ENCODE measurements around the gene PRSS8.
"Not testable (repeated sequence)": the region's sequence is repeated elsewhere in the genome, so short reads cannot be mapped to it uniquely, and the experiment has no call there.

The PRSS8 gene

GRCh38 chr16:31127182-31127581 lies 8.3 kb downstream of the PRSS8 start:
- no peak for DNase-seq

- DNase-seq, result no peak
Measured at GRCh38 chr16:31125844-31126243, 9.7 kb downstream of the PRSS8 start.

GRCh38 chr16:31120129-31120528 lies 15.4 kb downstream of the PRSS8 start:
- DNase-seq, result no peak

- DNase-seq, result no peak
Measured at GRCh38 chr16:31118223-31119155, 17.0 kb downstream of the PRSS8 start.

- DNase-seq, result peak; percentile 93 to 99 (median 97)
Measured at GRCh38 chr16:31117384-31118222, 17.9 kb downstream of the PRSS8 start, which contains the start of gene KAT8. TSS of gene KAT8 (plus strand) at chr16:31117664. CDS start at chr16:31117682, 18 bp downstream.

GRCh38 chr16:31114468-31114867 lies 21.1 kb downstream of the PRSS8 start:
- DNase-seq, result no peak

GRCh38 chr16:31113121-31114120 lies 22.1 kb downstream of the PRSS8 start:
- no peak for DNase-seq

- DNase-seq, result no peak
Measured at GRCh38 chr16:31112711-31113110, 22.8 kb downstream of the PRSS8 start.

GRCh38 chr16:31111881-31112466 lies 23.6 kb downstream of the PRSS8 start:
- no peak for DNase-seq

GRCh38 chr16:31110106-31111034 lies 25.2 kb downstream of the PRSS8 start:
- no peak for DNase-seq

- DNase-seq, result no peak
Measured at GRCh38 chr16:31109622-31110021, 25.9 kb downstream of the PRSS8 start.

- DNase-seq, result no peak
Measured at GRCh38 chr16:31108794-31109558, 26.6 kb downstream of the PRSS8 start.

- peak; percentile 13 to 63 (median 63) for DNase-seq
Measured at GRCh38 chr16:31108035-31108793, 27.3 kb downstream of the PRSS8 start, which contains the start of gene BCKDK. TSS of gene BCKDK (plus strand) at chr16:31108386. CDS start at chr16:31109224, 838 bp downstream.

GRCh38 chr16:31107465-31107867 lies 28.1 kb downstream of the PRSS8 start:
- DNase-seq, result no peak

GRCh38 chr16:31106509-31107464 lies 28.7 kb downstream of the PRSS8 start:
- DNase-seq, result no peak

- DNase-seq, result peak in 1 of 3 experiments; percentile 32
Measured at GRCh38 chr16:31105677-31106213, 29.8 kb downstream of the PRSS8 start.

- not testable (repeated sequence) for DNase-seq
Measured at GRCh38 chr16:31100876-31101641, 34.5 kb downstream of the PRSS8 start.
